GM23248 (cell line): ENCODE results near the gene CCDC69. TPM values are rescaled to one million over a fixed set of nuclear protein-coding genes. Genes with fewer than 3 reads are reported as not detected.
A peak's percentile ranks its signal among the peaks of the same experiment; 100 is the strongest.

Experiments
- DNase-seq: peaks from one replicate; pipeline ENCODE4 v3.0.0-alpha.2; 2015
- H2AFZ ChIP-seq: fragments of 200-600 bp; sonication (generic); 2 replicates; pipeline ENCODE4 v1.6.1; 2016; ENCODE audit warnings: antibody characterized with exemption
- H3F3A ChIP-seq: fragments of 200-600 bp; sonication (generic); 2 replicates; pipeline ENCODE4 v1.6.1; 2016; ENCODE audit warnings: mild to moderate bottlenecking, antibody characterized with exemption, mixed run types; ENCODE audit not compliant: insufficient read depth
- H3K27ac ChIP-seq: fragments of 200-600 bp; sonication (generic); 2 replicates; pipeline ENCODE4 v1.5.1; 2016; ENCODE audit warnings: mild to moderate bottlenecking
- H3K27me3 ChIP-seq: fragments of 200-600 bp; sonication (generic); replicated peaks from 2 replicates; pipeline ENCODE4 v1.6.1; 2016; ENCODE audit warnings: mild to moderate bottlenecking; ENCODE audit not compliant: insufficient read depth
- H3K36me3 ChIP-seq: fragments of 200-600 bp; sonication (generic); 2 replicates; pipeline ENCODE4 v1.6.1; 2016; ENCODE audit warnings: low read depth, mild to moderate bottlenecking
- H3K4me1 ChIP-seq: fragments of 200-600 bp; sonication (generic); 2 replicates; pipeline ENCODE4 v1.6.1; 2016; ENCODE audit warnings: mild to moderate bottlenecking; ENCODE audit not compliant: insufficient read depth
- H3K4me2 ChIP-seq: fragments of 200-600 bp; sonication (generic); one replicate; pipeline ENCODE4 v1.6.1; 2016; ENCODE audit warnings: mild to moderate bottlenecking; ENCODE audit not compliant: unreplicated experiment
- H3K4me3 ChIP-seq: fragments of 200-600 bp; sonication (generic); 2 replicates; pipeline ENCODE4 v1.5.1; 2016; ENCODE audit warnings: mild to moderate bottlenecking
- H3K79me2 ChIP-seq: fragments of 200-600 bp; sonication (generic); 2 replicates; pipeline ENCODE4 v1.6.1; 2016; ENCODE audit warnings: mild to moderate bottlenecking; ENCODE audit not compliant: insufficient read depth
- H3K9ac ChIP-seq: fragments of 200-600 bp; sonication (generic); 2 replicates; pipeline ENCODE4 v1.6.1; 2016; ENCODE audit warnings: mild to moderate bottlenecking
- H3K9me2 ChIP-seq: fragments of 200-600 bp; sonication (generic); 2 replicates; pipeline ENCODE4 v1.6.1; 2016; ENCODE audit warnings: mixed run types, mild to moderate bottlenecking, moderate library complexity; ENCODE audit not compliant: insufficient read depth
- H3K9me3 ChIP-seq: fragments of 200-600 bp; sonication (generic); one replicate; pipeline ENCODE4 v1.6.1; 2017; ENCODE audit warnings: low read depth
- H4K20me1 ChIP-seq: fragments of 200-600 bp; sonication (generic); 2 replicates; pipeline ENCODE4 v1.6.0; 2016; ENCODE audit not compliant: insufficient read depth
- EZH2 ChIP-seq: fragments of 200-600 bp; sonication (generic); IDR thresholded peaks from 2 replicates; pipeline ENCODE4 v1.6.1; 2018; ENCODE audit warnings: antibody characterized with exemption, mild to moderate bottlenecking; ENCODE audit not compliant: insufficient read depth, poor library complexity, severe bottlenecking
- EZH2phosphoT487 ChIP-seq: fragments of 200-600 bp; sonication (generic); IDR thresholded peaks from 2 replicates; pipeline ENCODE4 v1.6.1; 2018; ENCODE audit warnings: antibody characterized with exemption, moderate library complexity, mild to moderate bottlenecking, low read depth; ENCODE audit not compliant: insufficient read depth
- WGBS, 2 experiments: methylation state at CpG; one replicate each; pipeline ENCODE4 v1.1.6; 2015 to 2017; ENCODE audit warnings: low lambda C conversion rate in 2 of 2, low coverage in 1 of 2; ENCODE audit errors: missing lambda C conversion rate in 2 of 2; 5-methylcytosine and 5-hydroxymethylcytosine counted together
- in situ Hi-C: fragments of 300-500 bp; cut with MboI; formaldehyde crosslinking; loops from 2 replicates; pipeline ENCODE4 v1.15.0; 2020
- polyA plus RNA-seq: library from polyadenylated mRNA; unstranded; fragments of >200 nt; fragmentation: Nextera tagmentation; extraction: Ambion mirVana; gene quantifications from 2 replicates; pipeline ENCODE4 v1.2.1, GENCODE V29; 2016
- total RNA-seq: library from RNA; depleted of rRNA; stranded (reverse); fragments of >200 nt; shearing (Covaris generic); gene quantifications from 2 replicates; pipeline ENCODE4 v1.2.3, GENCODE V29; 2014

Gene CCDC69
- total and polyA plus RNA-seq, 2 experiments from 2014 or later = 0.54 to 0.56 TPM

GRCh38 chr5:151171529-151171928, 52.4 kb downstream of the CCDC69 start:
- no peak for DNase-seq
- no peaks in the 10 kb centered on the region for H3K9me2 ChIP-seq
- H3K4me3 ChIP-seq = no peak overlapping the region
- in situ Hi-C loops = no loop called here
- no peaks in the 10 kb centered on the region for H3K4me1 ChIP-seq
- 75 to 81% methylated on average over 1 of the region's 1 CpG for WGBS, 2 experiments
- H4K20me1 ChIP-seq = no peaks in the 10 kb centered on the region
- H2AFZ ChIP-seq = no peak overlapping the region
- H3K9ac ChIP-seq = no peak overlapping the region
- H3K27ac ChIP-seq = no peak overlapping the region
- no peaks in the 10 kb centered on the region for H3K36me3 ChIP-seq
- no peaks in the 10 kb centered on the region for H3K27me3 ChIP-seq
- no peaks in the 10 kb centered on the region for H3K79me2 ChIP-seq
- no peaks in the 10 kb centered on the region for H3F3A ChIP-seq
- no peak for TF ChIP-seq EZH2
- TF ChIP-seq EZH2phosphoT487 = no peak
- no peaks in the 10 kb centered on the region for H3K9me3 ChIP-seq
- H3K4me2 ChIP-seq = no peak overlapping the region

GRCh38 chr5:151168602-151169344, 55.1 kb downstream of the CCDC69 start:
- Histone ChIP-seq H3K27me3 (no peaks in the 10 kb centered on the region), H3K9ac (no peak overlapping the region), H3K79me2 (no peaks in the 10 kb centered on the region), H3K27ac (no peak overlapping the region), H3K4me1 (no peaks in the 10 kb centered on the region), H3K9me3 (no peaks in the 10 kb centered on the region), H2AFZ (no peak overlapping the region), H3K4me3 (no peak overlapping the region), H3F3A (no peaks in the 10 kb centered on the region), H4K20me1 (no peaks in the 10 kb centered on the region), H3K36me3 (no peaks in the 10 kb centered on the region), H3K4me2 (no peak overlapping the region), H3K9me2 (no peaks in the 10 kb centered on the region)
- WGBS, 2 experiments = 79% methylated on average over 10 of the region's 10 CpGs
- TF ChIP-seq EZH2phosphoT487 (no peak), EZH2 (no peak)
- DNase-seq = no peak
- in situ Hi-C loops = no loop called here

GRCh38 chr5:151167022-151167421, 56.9 kb downstream of the CCDC69 start:
- H3K27ac ChIP-seq = no peak overlapping the region
- H2AFZ ChIP-seq = no peak overlapping the region
- no peak overlapping the region for H3K4me3 ChIP-seq
- H3K36me3 ChIP-seq = no peaks in the 10 kb centered on the region
- H3K4me2 ChIP-seq = no peak overlapping the region
- TF ChIP-seq EZH2phosphoT487 (no peak), EZH2 (no peak)
- no peak for DNase-seq
- in situ Hi-C loops = no loop called here
- no peaks in the 10 kb centered on the region for H3K4me1 ChIP-seq
- H3K79me2 ChIP-seq = no peaks in the 10 kb centered on the region
- no peaks in the 10 kb centered on the region for H3F3A ChIP-seq
- no peak overlapping the region for H3K9ac ChIP-seq
- H3K27me3 ChIP-seq = no peaks in the 10 kb centered on the region
- no peaks in the 10 kb centered on the region for H3K9me3 ChIP-seq
- no peaks in the 10 kb centered on the region for H4K20me1 ChIP-seq
- H3K9me2 ChIP-seq = no peaks in the 10 kb centered on the region
- WGBS, 2 experiments = 82 to 86% methylated on average over 9 of the region's 9 CpGs

- Histone ChIP-seq H3F3A (no peaks in the 10 kb centered on the region), H3K9me3 (no peaks in the 10 kb centered on the region), H3K4me2 (no peak overlapping the region), H3K79me2 (no peaks in the 10 kb centered on the region), H3K27ac (no peak overlapping the region), H3K36me3 (no peaks in the 10 kb centered on the region), H2AFZ (no peak overlapping the region), H3K9me2 (no peaks in the 10 kb centered on the region), H3K4me1 (no peaks in the 10 kb centered on the region), H3K27me3 (no peaks in the 10 kb centered on the region), H4K20me1 (no peaks in the 10 kb centered on the region), H3K9ac (no peak overlapping the region), H3K4me3 (no peak overlapping the region)
- in situ Hi-C loops = no loop called here
- WGBS, 2 experiments = 19 to 25% methylated on average over 8 of the region's 8 CpGs
- peak; percentile 78 for DNase-seq
- TF ChIP-seq EZH2 = no peak
- TF ChIP-seq EZH2phosphoT487 = no peak
Observed at GRCh38 chr5:151164687-151165392, 59.1 kb downstream of the CCDC69 start.
